ENCODE measurements around the gene C2orf76. TPM values are rescaled to one million over a fixed set of nuclear protein-coding genes. Genes with fewer than 3 reads are reported as not detected.
"Not testable (repeated sequence)": the region's sequence is repeated elsewhere in the genome, so short reads cannot be mapped to it uniquely, and the experiment has no call there.

C2orf76 gene
- total and polyA plus RNA-seq, 4 experiments from 2014 or later = 8.8 to 28.0 (median 14.6) TPM

- intact Hi-C loops (cut with micrococcal nuclease) = loop anchor here (5.0 kb wide), 2 partner anchors 72 to 1277 kb away; no protein-coding TSS in a partner anchor
- no peak overlapping the region for H3K27ac ChIP-seq (ENCODE audit: low read depth, low read length)
Observed at GRCh38 chr2:119405151-119405550, 38.5 kb upstream of the C2orf76 start.

GRCh38 chr2:119403618-119404017, 37.0 kb upstream of the C2orf76 start:
- H3K4me1 ChIP-seq (ENCODE audit: insufficient read depth, low read length); H3K27ac Mint-ChIP-seq; intact Hi-C loops (cut with micrococcal nuclease); POLR2A ChIA-PET (ENCODE audit: partially characterized antibody); H3K27me3 ChIP-seq (ENCODE audit: insufficient read depth, low read length); H3K4me3 ChIP-seq (ENCODE audit: low read length in 2 of 2); CTCF ChIA-PET (ENCODE audit: partially characterized antibody); H3K9me3 ChIP-seq (ENCODE audit: control insufficient read depth in 1 of 2, low read length in 2 of 2); DNase-seq; H3K36me3 ChIP-seq (ENCODE audit: insufficient read depth, low read length); H3K4me1 Mint-ChIP-seq; H3K27ac ChIP-seq (ENCODE audit: low read depth, low read length); H3K4me3 Mint-ChIP-seq; H3K27me3 Mint-ChIP-seq; H3K9me3 Mint-ChIP-seq; H3K36me3 Mint-ChIP-seq: not testable (repeated sequence)

More at GRCh38 chr2:119405151-119405550, 38.5 kb upstream of the C2orf76 start:
- Mint-ChIP-seq H3K9me3 (peaks cover 0 to 2% (median 0%) of the 10 kb centered on the region in 8 donors), H3K27ac (no peak overlapping the region), H3K4me1 (no peaks in the 10 kb centered on the region), H3K27me3 (peaks cover 0 to 6% of the 10 kb centered on the region in 2 donors), H3K4me3 (no peak overlapping the region), H3K36me3 (no peaks in the 10 kb centered on the region)
- Histone ChIP-seq H3K36me3 (ENCODE audit: insufficient read depth, low read length) (no peaks in the 10 kb centered on the region), H3K27me3 (ENCODE audit: insufficient read depth, low read length) (no peaks in the 10 kb centered on the region), H3K9me3 (ENCODE audit: control insufficient read depth in 1 of 2, low read length in 2 of 2) (no peaks in the 10 kb centered on the region), H3K4me1 (ENCODE audit: insufficient read depth, low read length) (no peaks in the 10 kb centered on the region), H3K4me3 (ENCODE audit: low read length in 2 of 2) (no peak overlapping the region)
- POLR2A ChIA-PET (ENCODE audit: partially characterized antibody) = no interaction called here
- CTCF ChIA-PET (ENCODE audit: partially characterized antibody) = no interaction called here
- DNase-seq = no peak

GRCh38 chr2:119402645-119403560, 36.3 kb upstream of the C2orf76 start:
- Histone ChIP-seq H3K4me3 (ENCODE audit: low read length in 2 of 2) (no peak overlapping the region), H3K27me3 (ENCODE audit: insufficient read depth, low read length) (no peaks in the 10 kb centered on the region), H3K36me3 (ENCODE audit: insufficient read depth, low read length) (no peaks in the 10 kb centered on the region), H3K27ac (ENCODE audit: low read depth, low read length) (no peak overlapping the region), H3K4me1 (ENCODE audit: insufficient read depth, low read length) (no peaks in the 10 kb centered on the region), H3K9me3 (ENCODE audit: control insufficient read depth in 1 of 2, low read length in 2 of 2) (no peaks in the 10 kb centered on the region)
- Mint-ChIP-seq H3K27ac (no peak overlapping the region), H3K4me1 (no peaks in the 10 kb centered on the region), H3K36me3 (no peaks in the 10 kb centered on the region), H3K4me3 (no peak overlapping the region), H3K9me3 (peaks cover 0 to 2% (median 0%) of the 10 kb centered on the region in 8 donors), H3K27me3 (peaks cover 3 to 9% of the 10 kb centered on the region in 2 donors)
- no peak for DNase-seq
- intact Hi-C loops (cut with micrococcal nuclease) = no loop called here
- CTCF ChIA-PET (ENCODE audit: partially characterized antibody) = no interaction called here
- POLR2A ChIA-PET (ENCODE audit: partially characterized antibody) = no interaction called here

GRCh38 chr2:119402106-119402505, 35.5 kb upstream of the C2orf76 start:
- DNase-seq = no peak
- Histone ChIP-seq H3K4me3 (ENCODE audit: low read length in 2 of 2) (no peak overlapping the region), H3K27me3 (ENCODE audit: insufficient read depth, low read length) (no peaks in the 10 kb centered on the region), H3K36me3 (ENCODE audit: insufficient read depth, low read length) (no peaks in the 10 kb centered on the region), H3K9me3 (ENCODE audit: control insufficient read depth in 1 of 2, low read length in 2 of 2) (no peaks in the 10 kb centered on the region), H3K27ac (ENCODE audit: low read depth, low read length) (no peak overlapping the region), H3K4me1 (ENCODE audit: insufficient read depth, low read length) (no peaks in the 10 kb centered on the region)
- ChIA-PET POLR2A (ENCODE audit: partially characterized antibody) (no interaction called here), CTCF (ENCODE audit: partially characterized antibody) (no interaction called here)
- no peaks in the 10 kb centered on the region for H3K4me1 Mint-ChIP-seq
- intact Hi-C loops (cut with micrococcal nuclease) = no loop called here
- H3K4me3 Mint-ChIP-seq = no peak overlapping the region
- no peak overlapping the region for H3K27ac Mint-ChIP-seq
- H3K9me3 Mint-ChIP-seq = peaks cover 0 to 2% (median 0%) of the 10 kb centered on the region in 8 donors
- peaks cover 3 to 9% of the 10 kb centered on the region in 2 donors for H3K27me3 Mint-ChIP-seq
- H3K36me3 Mint-ChIP-seq = no peaks in the 10 kb centered on the region

- no peaks in the 10 kb centered on the region for H3K4me1 Mint-ChIP-seq
Observed at GRCh38 chr2:119397196-119397595, 30.6 kb upstream of the C2orf76 start.

GRCh38 chr2:119393971-119394748, 27.5 kb upstream of the C2orf76 start:
- no peak for DNase-seq
- CTCF ChIA-PET (ENCODE audit: partially characterized antibody) = no interaction called here
- H3K4me3 ChIP-seq (ENCODE audit: low read length in 2 of 2) = no peak overlapping the region
- H3K4me3 Mint-ChIP-seq = no peak overlapping the region
- H3K27ac Mint-ChIP-seq = no peak overlapping the region
- no peaks in the 10 kb centered on the region for H3K4me1 ChIP-seq (ENCODE audit: insufficient read depth, low read length)
- POLR2A ChIA-PET (ENCODE audit: partially characterized antibody) = no interaction called here
- H3K27me3 ChIP-seq (ENCODE audit: insufficient read depth, low read length) = no peaks in the 10 kb centered on the region
- intact Hi-C loops (cut with micrococcal nuclease) = no loop called here
- no peaks in the 10 kb centered on the region for H3K36me3 ChIP-seq (ENCODE audit: insufficient read depth, low read length)
- no peaks in the 10 kb centered on the region for H3K36me3 Mint-ChIP-seq
- no peaks in the 10 kb centered on the region for H3K4me1 Mint-ChIP-seq
- no peak overlapping the region for H3K27ac ChIP-seq (ENCODE audit: low read depth, low read length)
- H3K27me3 Mint-ChIP-seq = peaks cover 2% of the 10 kb centered on the region in 2 donors
- no peaks in the 10 kb centered on the region for H3K9me3 Mint-ChIP-seq
- no peaks in the 10 kb centered on the region for H3K9me3 ChIP-seq (ENCODE audit: control insufficient read depth in 1 of 2, low read length in 2 of 2)

More at GRCh38 chr2:119397196-119397595, 30.6 kb upstream of the C2orf76 start:
- no peaks in the 10 kb centered on the region for H3K9me3 ChIP-seq (ENCODE audit: control insufficient read depth in 1 of 2, low read length in 2 of 2)
- no peak overlapping the region for H3K4me3 Mint-ChIP-seq
- no peaks in the 10 kb centered on the region for H3K36me3 Mint-ChIP-seq
- no peaks in the 10 kb centered on the region for H3K27me3 ChIP-seq (ENCODE audit: insufficient read depth, low read length)
- ChIA-PET CTCF (ENCODE audit: partially characterized antibody) (no interaction called here), POLR2A (ENCODE audit: partially characterized antibody) (no interaction called here)
- H3K27ac ChIP-seq (ENCODE audit: low read depth, low read length) = no peak overlapping the region
- intact Hi-C loops (cut with micrococcal nuclease) = no loop called here
- H3K9me3 Mint-ChIP-seq = no peaks in the 10 kb centered on the region
- H3K4me1 ChIP-seq (ENCODE audit: insufficient read depth, low read length) = no peaks in the 10 kb centered on the region
- H3K4me3 ChIP-seq (ENCODE audit: low read length in 2 of 2) = no peak overlapping the region
- peaks cover 3 to 9% of the 10 kb centered on the region in 2 donors for H3K27me3 Mint-ChIP-seq
- H3K27ac Mint-ChIP-seq = no peak overlapping the region
- no peak for DNase-seq
- no peaks in the 10 kb centered on the region for H3K36me3 ChIP-seq (ENCODE audit: insufficient read depth, low read length)

GRCh38 chr2:119389615-119390306, 23.1 kb upstream of the C2orf76 start:
- Mint-ChIP-seq H3K36me3 (no peaks in the 10 kb centered on the region), H3K9me3 (no peaks in the 10 kb centered on the region), H3K4me3 (no peak overlapping the region), H3K4me1 (peaks cover 0 to 6% (median under 1%) of the 10 kb centered on the region in 4 donors), H3K27me3 (peaks cover 5 to 8% of the 10 kb centered on the region in 2 donors), H3K27ac (no peak overlapping the region)
- no peak overlapping the region for H3K27ac ChIP-seq (ENCODE audit: low read depth, low read length)
- POLR2A ChIA-PET (ENCODE audit: partially characterized antibody) = no interaction called here
- H3K4me1 ChIP-seq (ENCODE audit: insufficient read depth, low read length) = peaks cover 4% of the 10 kb centered on the region
- H3K27me3 ChIP-seq (ENCODE audit: insufficient read depth, low read length) = no peaks in the 10 kb centered on the region
- H3K36me3 ChIP-seq (ENCODE audit: insufficient read depth, low read length) = no peaks in the 10 kb centered on the region
- DNase-seq = no peak
- no peak overlapping the region for H3K4me3 ChIP-seq (ENCODE audit: low read length in 2 of 2)
- CTCF ChIA-PET (ENCODE audit: partially characterized antibody) = no interaction called here
- H3K9me3 ChIP-seq (ENCODE audit: control insufficient read depth in 1 of 2, low read length in 2 of 2) = no peaks in the 10 kb centered on the region
- intact Hi-C loops (cut with micrococcal nuclease) = no loop called here
